Stimulated activated CD4-positive, alpha-beta T cell treated with anti-CD3 and anti-CD28 coated beads, Interleukin-12 subunit alpha, Interleukin-12 subunit beta, amount 100 ng/mL, for 24 hours (primary cell): ENCODE measurements around the gene SOWAHB.
"Not testable (repeated sequence)": the region's sequence is repeated elsewhere in the genome, so short reads cannot be mapped to it uniquely, and the experiment has no call there.

Experiments
- DNase-seq, 2 experiments: peaks; one replicate each; pipeline ENCODE4 v3.0.0-alpha.2; 2020; ENCODE audit warnings: low read depth in 2 of 2

Gene SOWAHB

DNA sequence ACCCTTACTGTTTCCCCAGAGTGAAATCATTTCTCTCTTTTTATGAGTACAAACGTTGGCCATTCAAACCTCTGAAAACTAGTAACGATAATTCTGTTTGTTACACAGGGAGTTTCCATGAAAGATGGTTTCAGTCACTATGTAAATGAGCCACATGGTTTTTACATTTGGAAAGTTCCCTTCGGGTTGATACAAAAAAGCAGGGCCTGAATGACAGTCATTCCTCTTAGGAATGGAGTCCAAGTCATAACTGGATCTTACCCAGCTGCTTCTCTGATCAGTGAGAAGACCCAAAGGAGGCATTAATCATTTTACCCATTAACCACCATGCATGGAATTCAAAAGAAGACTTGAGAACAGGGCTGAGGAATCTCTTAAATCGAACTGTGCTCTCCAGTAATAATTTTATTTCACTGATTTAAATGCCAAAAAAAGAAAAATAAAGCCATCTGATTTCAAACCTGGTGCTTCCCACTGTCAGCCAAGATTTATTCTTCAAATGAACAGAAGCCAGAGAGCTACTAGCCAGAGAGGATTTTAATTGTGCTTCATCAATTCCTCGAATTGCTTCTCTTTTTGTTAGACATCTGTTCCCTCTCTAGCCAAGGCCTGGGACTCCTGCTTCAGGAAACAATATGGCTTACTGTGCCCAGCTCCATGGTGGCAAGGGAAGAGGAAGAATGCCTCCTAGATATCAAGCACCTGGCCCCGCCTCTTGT, 3.2 kb downstream of the SOWAHB start:
- DNase-seq = no peak

GRCh38 chr4:76892601-76893000, 5.3 kb downstream of the SOWAHB start:
- DNase-seq = no peak

- no peak for DNase-seq
These were observed 5.9 kb downstream of the SOWAHB start for GRCh38 chr4:76892001-76892400.

DNA sequence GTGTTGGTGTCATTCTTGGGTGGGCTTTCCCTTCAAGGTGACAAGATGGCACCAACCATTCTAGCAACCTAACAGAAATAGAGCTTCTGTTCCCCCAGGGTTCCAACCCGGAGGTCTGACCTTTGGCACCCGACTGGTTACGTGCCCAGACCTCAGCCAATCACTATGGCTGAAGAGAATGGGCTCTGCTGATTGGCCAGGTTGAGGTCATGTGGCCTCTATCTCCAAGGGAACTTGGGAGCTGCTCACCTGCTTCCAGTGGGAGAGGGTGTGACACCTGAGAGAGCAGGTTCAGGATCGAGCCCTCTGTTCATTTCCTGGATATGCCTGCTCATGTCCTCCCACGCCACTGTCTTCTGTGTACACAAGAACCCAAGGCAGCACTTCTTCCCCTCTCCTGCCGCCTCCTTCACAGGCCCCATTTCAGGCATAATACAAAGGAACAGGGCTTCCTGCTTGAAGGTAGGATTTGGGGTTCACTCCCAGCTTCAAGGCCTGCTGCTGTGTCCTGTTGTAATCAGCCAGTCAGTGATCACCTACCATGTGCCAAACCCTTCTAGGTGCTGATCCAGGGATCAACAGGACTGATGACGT, 11.0 kb downstream of the SOWAHB start:
- DNase-seq = no peak

- DNase-seq = no peak
These were observed 11.7 kb downstream of the SOWAHB start for GRCh38 chr4:76886214-76886613.

DNA sequence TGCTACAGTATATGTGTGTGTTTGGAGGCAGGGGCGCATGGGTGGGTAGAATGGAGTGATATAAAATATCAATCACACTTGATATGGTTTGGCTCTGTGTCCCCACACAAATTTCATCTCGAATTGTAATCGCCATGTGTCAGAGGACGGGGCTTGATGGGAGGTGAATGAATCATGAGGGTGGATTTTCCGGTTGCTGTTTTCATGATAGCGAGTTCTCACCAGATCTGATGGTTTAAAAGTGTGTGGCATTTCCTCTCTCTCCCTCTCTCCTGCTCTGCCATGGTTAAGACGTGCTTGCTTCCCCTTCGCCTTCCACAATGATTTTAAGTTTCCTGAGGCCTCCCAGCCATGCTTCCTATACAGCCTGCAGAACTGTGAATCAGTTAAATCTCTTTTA, 14.8 kb downstream of the SOWAHB start:
- DNase-seq = no peak

DNA sequence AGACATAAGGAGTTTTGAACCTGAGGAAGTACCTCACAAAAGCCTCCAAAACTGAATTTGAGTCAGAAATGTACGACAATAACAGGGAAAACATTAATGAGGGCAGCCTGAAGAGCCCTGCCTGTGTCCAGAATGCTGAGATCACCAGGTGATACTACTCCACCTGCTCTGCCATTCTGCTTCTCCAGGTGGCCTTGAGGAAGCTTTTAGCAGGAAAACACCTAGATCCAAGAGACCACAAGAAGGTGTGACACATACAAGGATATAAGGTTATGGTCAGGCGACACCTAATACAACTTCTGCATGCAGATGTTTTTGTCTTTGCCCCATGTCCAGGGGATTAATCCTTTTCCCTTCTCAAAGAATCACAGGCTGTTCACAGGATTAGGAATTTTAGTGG, 15.3 kb downstream of the SOWAHB start:
- no peak for DNase-seq

- no peak for DNase-seq
These were observed 16.6 kb downstream of the SOWAHB start for GRCh38 chr4:76881375-76881774.

- no peak for DNase-seq
These were observed 18.1 kb downstream of the SOWAHB start for GRCh38 chr4:76879731-76880364.

DNA sequence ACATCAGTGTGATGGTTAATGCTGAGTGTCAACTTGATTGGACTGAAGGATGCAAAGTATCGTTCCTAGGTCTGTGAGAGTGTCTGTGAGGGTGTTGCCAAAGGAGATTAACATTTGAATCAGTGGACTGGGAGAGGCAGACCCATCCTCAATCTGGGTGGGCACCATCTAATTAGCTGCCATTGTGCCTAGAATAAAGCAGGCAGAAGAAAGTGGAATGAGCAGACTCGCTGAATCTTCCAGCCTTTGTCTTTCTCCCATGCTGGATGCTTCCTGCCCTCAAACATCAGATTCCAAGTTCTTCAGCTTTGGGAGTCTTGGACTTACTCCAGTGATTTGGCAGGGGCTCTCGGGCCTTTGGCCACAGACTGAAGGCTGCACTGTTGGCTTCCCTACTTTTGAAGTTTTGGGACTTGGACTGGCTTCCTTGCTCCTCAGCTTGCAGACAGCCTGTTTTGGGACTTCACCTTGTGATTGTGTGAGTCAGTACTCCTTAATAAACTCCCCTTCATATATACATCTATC, 19.2 kb downstream of the SOWAHB start:
- DNase-seq = not testable (repeated sequence)

GRCh38 chr4:76874176-76874575, 23.8 kb downstream of the SOWAHB start:
- no peak for DNase-seq

- DNase-seq = no peak
These were observed 24.4 kb downstream of the SOWAHB start for GRCh38 chr4:76873495-76873894.

GRCh38 chr4:76872556-76872955, 25.4 kb downstream of the SOWAHB start:
- no peak for DNase-seq

DNA sequence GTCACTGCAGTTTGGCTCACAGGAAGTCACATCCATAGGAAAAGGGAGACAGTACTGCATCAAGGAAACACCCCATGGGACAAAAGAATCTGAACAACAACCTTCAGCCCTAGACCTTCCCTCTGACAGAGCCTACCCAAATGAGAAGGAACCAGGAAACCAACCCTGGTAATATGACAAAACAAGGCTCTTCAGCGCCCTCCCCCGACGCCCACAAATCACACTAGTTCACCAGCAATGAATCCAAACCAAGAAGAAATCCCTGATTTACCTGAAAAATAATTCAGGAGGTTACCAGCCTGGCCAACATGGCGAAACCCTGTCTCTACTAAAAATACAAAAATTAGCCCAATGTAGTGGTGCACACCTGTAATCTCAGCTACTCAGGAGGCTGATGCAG, 29.2 kb downstream of the SOWAHB start:
- not testable (repeated sequence) for DNase-seq

- DNase-seq = no peak
These were observed 29.9 kb downstream of the SOWAHB start for GRCh38 chr4:76867880-76868655.

DNA sequence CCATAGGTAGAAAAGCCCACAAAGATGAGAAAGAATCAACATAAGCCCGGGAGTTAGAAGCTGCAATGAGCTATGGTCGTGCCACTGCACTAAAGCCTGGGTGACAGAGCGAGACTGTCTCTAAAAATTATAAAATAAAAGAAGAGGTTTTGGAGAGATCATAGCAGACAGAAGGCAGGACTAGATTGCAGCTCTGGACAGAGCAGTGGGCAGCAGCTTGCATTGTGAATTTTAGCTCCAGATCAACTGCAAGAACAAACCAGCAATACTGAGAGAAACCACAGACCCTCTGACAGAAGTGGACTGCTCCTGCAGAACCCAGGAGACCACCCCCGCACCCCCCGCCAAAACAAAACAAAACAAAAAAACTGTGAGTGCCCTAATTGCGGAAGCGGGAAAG, 30.6 kb downstream of the SOWAHB start:
- DNase-seq = no peak

- DNase-seq = no peak
These were observed 31.3 kb downstream of the SOWAHB start for GRCh38 chr4:76866641-76867040.

DNA sequence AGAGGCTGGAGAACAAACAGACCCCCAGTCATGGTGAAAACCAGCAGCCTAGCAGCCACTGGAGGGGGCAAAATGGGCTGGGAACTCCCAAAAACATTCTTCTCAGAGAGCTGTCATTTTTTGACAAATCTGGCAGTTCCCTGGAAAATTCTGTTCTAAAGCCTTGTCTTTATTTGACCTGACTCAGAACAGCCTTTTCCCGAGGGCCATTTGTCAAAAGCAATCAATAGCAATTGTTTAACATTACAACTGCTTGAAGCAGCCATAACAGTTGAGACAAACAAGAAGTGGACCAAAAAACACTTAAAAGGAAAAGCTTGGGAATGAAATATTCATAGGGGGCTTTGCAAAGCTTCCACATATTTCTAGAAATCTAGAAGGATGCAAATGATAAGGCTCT, 39.6 kb downstream of the SOWAHB start:
- DNase-seq = no peak

DNA sequence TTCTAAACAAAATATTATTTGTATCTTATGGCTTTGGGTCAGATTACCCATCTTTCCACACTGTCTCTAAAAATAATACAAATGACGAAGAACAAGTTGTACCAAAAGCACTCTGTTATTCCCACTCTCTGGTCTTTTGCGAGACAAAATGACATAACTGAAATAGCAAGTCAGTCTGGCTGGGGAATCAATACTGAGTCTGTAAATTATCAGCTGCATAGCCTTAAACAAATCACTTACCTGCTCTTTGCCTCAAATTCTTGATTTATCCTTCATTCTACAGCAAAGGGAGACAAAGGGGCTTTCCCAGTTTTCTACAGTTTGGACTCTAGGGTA, 40.9 kb downstream of the SOWAHB start:
- DNase-seq = no peak

GRCh38 chr4:76856243-76857073, 41.5 kb downstream of the SOWAHB start:
- DNase-seq = no peak

DNA sequence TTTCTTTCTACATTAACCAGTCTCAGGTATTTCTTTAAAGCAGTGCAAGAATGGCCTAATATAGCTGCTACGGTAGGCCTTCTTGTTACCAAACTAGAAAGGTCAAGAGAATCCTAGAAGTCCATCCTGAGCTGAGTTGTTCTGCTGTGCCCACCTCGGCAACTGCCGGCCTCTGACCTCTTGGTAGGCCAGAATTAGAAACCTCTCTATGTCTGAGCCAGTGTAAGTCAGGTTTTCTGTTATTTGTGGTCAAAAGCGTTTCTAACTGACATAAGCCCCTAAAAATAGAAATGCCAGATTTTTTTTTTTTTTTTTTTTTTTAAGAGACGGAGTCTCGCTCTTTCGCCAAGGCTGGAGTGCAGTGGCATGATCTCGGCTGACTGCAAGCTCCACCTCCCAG, 43.1 kb downstream of the SOWAHB start:
- DNase-seq = no peak

DNA sequence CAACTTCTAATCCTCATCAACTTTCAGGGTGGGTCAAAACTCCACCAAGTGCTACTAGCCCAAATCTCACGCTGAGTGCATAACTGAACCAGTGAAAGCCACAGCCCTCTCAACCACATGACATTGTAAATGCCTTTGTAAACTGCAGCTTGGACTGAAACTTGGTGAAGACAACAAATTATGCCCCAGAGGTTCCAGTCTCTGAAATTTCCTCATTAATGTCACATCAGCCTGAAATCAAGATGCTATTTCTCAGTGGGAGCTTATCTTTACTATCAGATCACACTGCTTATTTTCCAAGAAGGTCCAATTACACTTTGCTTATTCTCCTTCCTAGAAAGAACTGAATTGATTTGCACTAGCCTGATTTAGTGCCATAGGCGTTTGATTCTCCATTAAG, 46.6 kb downstream of the SOWAHB start:
- no peak for DNase-seq
